ENCODE data around the gene CMTM4. TPM values are rescaled to one million over a fixed set of nuclear protein-coding genes. Genes with fewer than 3 reads are reported as not detected.

Gene CMTM4
- total and polyA plus RNA-seq, 2 donors (not counting 1 experiment from before 2014, with no cell fraction given), result 0.06 to 0.59 TPM

DNA sequence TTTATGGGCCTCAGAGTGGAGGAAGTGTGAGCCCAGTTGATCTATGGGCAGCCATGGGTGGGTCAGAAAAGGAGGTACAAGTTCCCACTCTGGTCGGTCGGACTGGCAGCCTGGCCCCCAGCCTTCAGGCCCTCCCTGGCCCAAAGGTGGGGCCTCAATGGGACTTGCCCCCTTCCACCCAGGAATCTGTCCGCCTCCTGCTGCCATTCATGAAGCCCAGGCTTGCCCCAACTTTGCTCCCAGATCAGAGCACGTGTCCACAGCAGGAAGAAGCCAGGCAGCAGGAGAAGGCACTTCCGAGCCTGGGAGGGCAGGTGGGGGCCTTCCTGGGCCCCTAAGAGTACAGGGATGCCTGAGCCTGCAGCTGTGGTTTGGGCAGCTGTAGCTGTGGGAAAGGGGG, 95.1 kb downstream of the CMTM4 start:
- Histone ChIP-seq H3K9ac (ENCODE audit: low read length) (no peak overlapping the region), H3K4me3 (ENCODE audit: control extremely low read depth in 1 of 5, extremely low read depth in 1 of 5, insufficient read depth in 1 of 5, low read depth in 2 of 5, low read length in 4 of 5) (no peak overlapping the region), H3K79me2 (ENCODE audit: control insufficient read depth, insufficient read depth, low read length) (no peaks in the 10 kb centered on the region), H4K20me1 (ENCODE audit: control insufficient read depth, insufficient read depth, low read length, poor library complexity, severe bottlenecking) (peaks cover 7% of the 10 kb centered on the region), H3K4me1 (ENCODE audit: control insufficient read depth in 2 of 2, insufficient read depth in 2 of 2, low read length in 2 of 2) (peaks cover 17 to 24% of the 10 kb centered on the region in 2 donors), H3K27ac (ENCODE audit: low read length in 2 of 2) (no peak overlapping the region), H3K36me3 (replicated peaks in 1 of 2; ENCODE audit: control extremely low read depth in 1 of 2, control insufficient read depth in 1 of 2, extremely low read depth in 1 of 2, insufficient read depth in 2 of 2, low read length in 1 of 2) (no peaks in the 10 kb centered on the region), H3K9me3 (ENCODE audit: control extremely low read depth in 1 of 3, control insufficient read depth in 2 of 3, insufficient read depth in 1 of 3, low read length in 2 of 3) (peaks cover 2 to 20% (median 15%) of the 10 kb centered on the region in 3 donors), H3K4me2 (replicated peaks; ENCODE audit: low read depth, low read length, poor library complexity, severe bottlenecking) (no peak overlapping the region), H3K27me3 (replicated peaks in 1 of 4; ENCODE audit: control extremely low read depth in 1 of 4, control insufficient read depth in 3 of 4, insufficient read depth in 4 of 4, low read length in 3 of 4) (peaks cover 0 to 34% (median 16%) of the 10 kb centered on the region in 4 experiments), H2AFZ (ENCODE audit: insufficient read depth, low read depth, low read length, poor library complexity, severe bottlenecking) (no peak overlapping the region)
- Mint-ChIP-seq H3K9me3 (ENCODE audit: insufficient read depth) (peaks cover 6% of the 10 kb centered on the region), H3K4me1 (peaks cover 26% of the 10 kb centered on the region), H3K4me3 (no peak overlapping the region), H3K27ac (no peak overlapping the region), H3K27me3 (peaks cover 40% of the 10 kb centered on the region)
- ChIA-PET POLR2A (interaction anchor here (0.7 kb wide), 1 partner anchor 41 kb away, joined by 3 read pairs; no protein-coding TSS in a partner anchor), CTCF (interaction anchor here (1.0 kb wide), 1 partner anchor 11 kb away, joined by 3 read pairs; no protein-coding TSS in a partner anchor)
- DNase-seq (no peak), ATAC-seq (ENCODE audit: low read depth) (no peak)
- intact Hi-C loops (cut with micrococcal nuclease), result no loop called here
- TF ChIP-seq CTCF (IDR thresholded peaks at IDR 0.05) (no peak), EZH2 (IDR thresholded peaks at IDR 0.05; ENCODE audit: borderline replicate concordance, insufficient read depth, low read depth, low read length, poor library complexity, severe bottlenecking) (no peak)
- 69% methylated on average over 5 of the region's 5 CpGs for WGBS (ENCODE audit: insufficient coverage)

- H3K9me3 Mint-ChIP-seq (ENCODE audit: insufficient read depth), result peaks cover 6% of the 10 kb centered on the region
- H3K36me3 ChIP-seq (replicated peaks in 1 of 2; ENCODE audit: control extremely low read depth in 1 of 2, control insufficient read depth in 1 of 2, extremely low read depth in 1 of 2, insufficient read depth in 2 of 2, low read length in 1 of 2), result no peaks in the 10 kb centered on the region
- no peak overlapping the region for H3K27ac Mint-ChIP-seq
- H3K79me2 ChIP-seq (ENCODE audit: control insufficient read depth, insufficient read depth, low read length), result no peaks in the 10 kb centered on the region
- ATAC-seq (ENCODE audit: low read depth) (no peak), DNase-seq (no peak)
- intact Hi-C loops (cut with micrococcal nuclease), result no loop called here
- TF ChIP-seq EZH2 (IDR thresholded peaks at IDR 0.05; ENCODE audit: borderline replicate concordance, insufficient read depth, low read depth, low read length, poor library complexity, severe bottlenecking) (no peak), CTCF (IDR thresholded peaks at IDR 0.05) (no peak)
- H3K27me3 Mint-ChIP-seq, result peaks cover 34% of the 10 kb centered on the region
- H3K4me3 ChIP-seq (ENCODE audit: control extremely low read depth in 1 of 5, extremely low read depth in 1 of 5, insufficient read depth in 1 of 5, low read depth in 2 of 5, low read length in 4 of 5), result no peak overlapping the region
- H3K4me2 ChIP-seq (replicated peaks; ENCODE audit: low read depth, low read length, poor library complexity, severe bottlenecking), result no peak overlapping the region
- peaks cover 16% of the 10 kb centered on the region for H3K4me1 Mint-ChIP-seq
- H3K9ac ChIP-seq (ENCODE audit: low read length), result no peak overlapping the region
- peaks cover 0 to 25% (median 13%) of the 10 kb centered on the region in 4 experiments for H3K27me3 ChIP-seq (replicated peaks in 1 of 4; ENCODE audit: control extremely low read depth in 1 of 4, control insufficient read depth in 3 of 4, insufficient read depth in 4 of 4, low read length in 3 of 4)
- peaks cover 2 to 20% (median 15%) of the 10 kb centered on the region in 3 donors for H3K9me3 ChIP-seq (ENCODE audit: control extremely low read depth in 1 of 3, control insufficient read depth in 2 of 3, insufficient read depth in 1 of 3, low read length in 2 of 3)
- WGBS (ENCODE audit: insufficient coverage), result 100% methylated on average over 1 of the region's 1 CpG
- ChIA-PET POLR2A (no interaction called here), CTCF (interaction anchor here (0.6 to 1.3 kb wide), 3 partner anchors 48 to 564 kb away, joined by 3 read pairs; partner anchors contain the start of gene HSF4)
- H3K4me3 Mint-ChIP-seq, result no peak overlapping the region
- no peak overlapping the region for H3K27ac ChIP-seq (ENCODE audit: low read length in 2 of 2)
- no peaks in the 10 kb centered on the region for H4K20me1 ChIP-seq (ENCODE audit: control insufficient read depth, insufficient read depth, low read length, poor library complexity, severe bottlenecking)
- peaks cover 7 to 15% of the 10 kb centered on the region in 2 donors for H3K4me1 ChIP-seq (ENCODE audit: control insufficient read depth in 2 of 2, insufficient read depth in 2 of 2, low read length in 2 of 2)
- no peak overlapping the region for H2AFZ ChIP-seq (ENCODE audit: insufficient read depth, low read depth, low read length, poor library complexity, severe bottlenecking)
Observed at GRCh38 chr16:66600477-66600876, 96.1 kb downstream of the CMTM4 start.

Data from B cell (primary cell).